GM19193 (cell line): Measurements from ENCODE around the gene ANGPTL8.

ENCODE experiments used
- POLR2A ChIP-seq: IDR thresholded peaks from 4 replicates; pipeline ENCODE4 v1.6.1; 2011; ENCODE audit not compliant: insufficient read depth, insufficient read length; ENCODE audit errors: extremely low read depth

Gene ANGPTL8

DNA sequence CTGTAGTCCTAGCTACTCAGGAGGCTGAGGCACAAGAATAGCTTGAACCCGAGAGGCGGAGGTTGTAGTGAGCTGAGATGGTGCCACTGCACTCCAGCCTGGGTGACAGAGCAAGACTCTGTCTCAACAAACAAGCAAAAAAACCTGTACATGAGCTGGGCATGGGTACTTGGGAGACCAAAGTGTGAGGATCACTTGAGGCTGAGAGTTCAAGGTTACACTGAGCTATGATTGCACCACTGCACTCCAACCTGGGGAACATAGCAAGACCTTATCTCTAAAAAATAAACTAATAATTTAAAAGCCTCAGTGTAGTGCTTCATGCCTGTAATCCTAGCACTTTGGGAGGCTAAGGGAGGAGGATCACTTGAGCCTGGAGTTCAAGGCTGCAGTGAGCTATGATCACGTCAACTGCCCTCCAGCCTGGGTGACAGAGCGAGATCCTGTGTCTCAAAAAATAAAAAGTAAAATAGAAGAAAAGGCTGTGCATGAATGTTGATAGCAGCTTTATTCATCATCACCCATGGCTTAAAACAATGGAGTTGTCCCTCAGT, 35.2 kb downstream of the ANGPTL8 start:
- TF ChIP-seq POLR2A, result no peak

DNA sequence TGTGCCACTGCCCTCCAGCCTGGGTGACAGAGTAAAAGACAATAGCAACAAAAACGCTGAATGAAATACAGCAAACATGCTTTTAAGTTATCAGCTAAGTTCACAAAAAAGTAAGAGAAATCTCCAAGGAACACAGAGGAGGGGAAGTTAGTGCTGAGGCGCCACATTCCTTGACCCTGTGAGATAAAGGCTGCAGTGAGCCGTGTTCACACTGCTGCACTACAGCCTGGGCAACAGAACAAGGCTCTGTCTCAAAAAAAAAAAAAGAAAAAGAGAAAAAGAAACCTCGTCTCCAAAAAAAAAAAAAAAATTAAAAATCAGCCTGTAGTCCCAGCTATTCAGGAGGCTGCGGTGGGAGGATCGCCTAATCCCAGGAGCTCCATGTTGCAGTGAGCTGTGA, 39.3 kb downstream of the ANGPTL8 start:
- no peak for TF ChIP-seq POLR2A

GRCh38 chr19:11279505-11280236, 40.3 kb downstream of the ANGPTL8 start:
- TF ChIP-seq POLR2A, result no peak

DNA sequence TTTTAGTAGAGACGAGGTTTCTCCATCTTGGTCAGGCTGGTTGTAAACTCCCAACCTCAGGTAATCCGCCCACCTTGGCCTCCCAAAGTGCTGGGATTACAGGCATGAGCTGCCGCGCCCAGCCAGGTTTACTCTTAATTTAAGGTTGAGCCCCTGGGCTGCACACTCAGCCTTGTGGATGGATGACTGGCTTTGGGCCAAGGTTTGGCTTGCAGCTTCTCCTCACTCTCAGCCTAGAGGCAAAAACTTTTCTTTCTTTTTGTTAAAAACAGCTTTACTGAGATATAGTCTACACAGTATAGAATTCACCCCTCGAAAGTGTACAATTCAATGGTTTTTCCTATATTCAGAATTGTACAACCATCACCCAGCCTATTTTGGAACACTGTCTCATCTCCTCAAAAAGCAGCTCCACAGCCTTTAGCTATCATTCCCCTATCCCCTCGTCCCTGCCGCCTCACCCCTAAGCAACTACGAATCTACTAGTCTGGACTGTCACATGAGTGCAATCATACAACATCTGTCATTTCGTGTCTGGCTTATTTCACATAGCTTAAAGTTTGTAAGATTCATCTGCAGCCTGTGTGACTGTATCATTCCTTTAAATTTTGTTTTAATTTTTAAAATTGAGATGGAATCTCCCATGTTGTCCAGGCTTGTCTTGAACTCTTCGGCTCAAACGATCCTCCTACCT, 42.1 kb downstream of the ANGPTL8 start:
- no peak for TF ChIP-seq POLR2A

DNA sequence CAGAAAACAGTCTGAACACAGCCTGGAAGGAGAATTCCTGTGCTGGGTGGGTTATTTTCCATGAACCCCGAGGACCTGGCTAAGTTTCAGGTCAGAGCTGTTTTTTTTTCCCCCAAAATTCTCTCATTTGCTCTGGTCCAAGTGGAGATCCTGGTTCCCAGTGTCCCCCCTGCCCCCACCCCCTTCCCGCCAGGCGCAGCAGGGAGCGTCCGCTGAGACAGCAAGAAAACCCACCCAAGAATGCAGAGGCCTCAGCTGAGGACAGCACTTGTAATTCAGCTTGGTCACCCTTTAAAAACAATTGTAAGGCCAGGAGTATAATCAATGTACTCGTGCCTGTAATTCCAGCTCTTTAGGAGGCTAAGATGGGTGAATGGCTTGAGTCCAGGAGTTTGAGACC, 45.1 kb downstream of the ANGPTL8 start:
- TF ChIP-seq POLR2A, result no peak

GRCh38 chr19:11286312-11286974, 47.0 kb downstream of the ANGPTL8 start:
- no peak for TF ChIP-seq POLR2A

DNA sequence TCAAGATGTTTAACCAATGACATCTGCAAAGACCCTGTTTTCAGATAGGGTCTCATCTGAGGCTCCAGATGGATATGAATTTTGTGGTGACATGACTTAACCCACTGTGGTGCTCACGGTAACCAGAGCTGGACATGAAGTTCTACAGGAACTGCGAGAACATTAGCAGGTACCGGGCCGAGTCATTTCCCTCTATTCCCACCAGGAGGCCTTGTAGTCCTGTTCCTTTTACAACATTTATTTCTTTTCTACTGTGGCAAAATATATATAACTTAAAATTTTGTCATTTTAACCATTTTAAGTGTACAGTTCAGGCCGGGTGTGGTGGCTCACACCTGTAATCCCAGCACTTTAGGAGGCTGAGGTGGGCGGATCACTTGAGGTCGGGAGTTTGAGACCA, 48.9 kb downstream of the ANGPTL8 start:
- no peak for TF ChIP-seq POLR2A

DNA sequence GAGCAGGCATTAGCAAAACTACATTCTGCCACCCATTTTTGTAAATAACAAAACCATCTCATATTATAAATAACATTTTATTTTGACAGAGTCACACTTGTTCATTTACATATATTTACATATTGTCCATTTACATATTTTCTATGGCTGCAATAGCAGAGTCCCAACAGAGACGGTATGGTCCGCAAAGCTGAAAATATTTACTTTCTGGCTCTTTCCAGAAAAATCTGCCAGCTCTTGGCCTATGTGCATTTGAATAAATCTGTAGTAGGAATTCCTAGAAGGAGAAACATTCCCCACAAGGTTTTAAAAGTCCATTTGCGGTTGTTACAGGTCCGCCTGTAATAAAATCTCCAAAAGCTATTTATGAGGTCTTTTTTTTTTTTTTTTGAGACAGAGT, 50.8 kb downstream of the ANGPTL8 start:
- no peak for TF ChIP-seq POLR2A

GRCh38 chr19:11291415-11291814, 52.0 kb downstream of the ANGPTL8 start:
- TF ChIP-seq POLR2A, result no peak
